ENCODE results near the gene PKHD1. TPM values are rescaled to one million over a fixed set of nuclear protein-coding genes. Genes with fewer than 3 reads are reported as not detected.

PKHD1 gene
- total RNA-seq, 1 donor from 2014 or later = 0.02 TPM

- Mint-ChIP-seq H3K9me3 (no peaks in the 10 kb centered on the region), H3K27ac (no peak overlapping the region), H3K27me3 (ENCODE audit: low read depth) (no peaks in the 10 kb centered on the region), H3K4me3 (no peak overlapping the region), H3K4me1 (peaks cover 2% of the 10 kb centered on the region), H3K36me3 (no peaks in the 10 kb centered on the region)
- no peak for TF ChIP-seq CTCF (IDR thresholded peaks at IDR 0.05; ENCODE audit: unreplicated experiment)
- DNase-seq (ENCODE audit: low spot score in 2 of 2, unreplicated experiment in 2 of 2) = no peak
Measured at GRCh38 chr6:51839726-51840374, 247.6 kb downstream of the PKHD1 start.

GRCh38 chr6:51830666-51831065 is 256.7 kb downstream of the PKHD1 start:
- no peak overlapping the region for H3K27ac Mint-ChIP-seq
- H3K36me3 Mint-ChIP-seq = no peaks in the 10 kb centered on the region
- H3K4me1 Mint-ChIP-seq = no peaks in the 10 kb centered on the region
- H3K4me3 Mint-ChIP-seq = no peak overlapping the region
- peaks cover 1% of the 10 kb centered on the region for H3K27me3 Mint-ChIP-seq (ENCODE audit: low read depth)
- no peaks in the 10 kb centered on the region for H3K9me3 Mint-ChIP-seq
- DNase-seq (ENCODE audit: low spot score in 2 of 2, unreplicated experiment in 2 of 2) = no peak
- no peak for TF ChIP-seq CTCF (IDR thresholded peaks at IDR 0.05; ENCODE audit: unreplicated experiment)

GRCh38 chr6:51827580-51827979 is 259.8 kb downstream of the PKHD1 start:
- DNase-seq (ENCODE audit: low spot score in 2 of 2, unreplicated experiment in 2 of 2) = no peak
- no peak overlapping the region for H3K4me3 Mint-ChIP-seq
- no peaks in the 10 kb centered on the region for H3K9me3 Mint-ChIP-seq
- no peaks in the 10 kb centered on the region for H3K27me3 Mint-ChIP-seq (ENCODE audit: low read depth)
- H3K36me3 Mint-ChIP-seq = no peaks in the 10 kb centered on the region
- H3K27ac Mint-ChIP-seq = no peak overlapping the region
- no peaks in the 10 kb centered on the region for H3K4me1 Mint-ChIP-seq
- TF ChIP-seq CTCF (IDR thresholded peaks at IDR 0.05; ENCODE audit: unreplicated experiment) = no peak

- Mint-ChIP-seq H3K9me3 (no peaks in the 10 kb centered on the region), H3K4me1 (no peaks in the 10 kb centered on the region), H3K36me3 (no peaks in the 10 kb centered on the region), H3K27ac (no peak overlapping the region), H3K27me3 (ENCODE audit: low read depth) (no peaks in the 10 kb centered on the region), H3K4me3 (no peak overlapping the region)
- no peak for TF ChIP-seq CTCF (IDR thresholded peaks at IDR 0.05; ENCODE audit: unreplicated experiment)
- DNase-seq (ENCODE audit: low spot score in 2 of 2, unreplicated experiment in 2 of 2) = no peak
Measured at GRCh38 chr6:51824940-51825339, 262.5 kb downstream of the PKHD1 start.

GRCh38 chr6:51820555-51820954 is 266.9 kb downstream of the PKHD1 start:
- Mint-ChIP-seq H3K9me3 (no peaks in the 10 kb centered on the region), H3K4me1 (peaks cover 5% of the 10 kb centered on the region), H3K4me3 (no peak overlapping the region), H3K36me3 (no peaks in the 10 kb centered on the region), H3K27ac (no peak overlapping the region), H3K27me3 (ENCODE audit: low read depth) (no peaks in the 10 kb centered on the region)
- no peak for TF ChIP-seq CTCF (IDR thresholded peaks at IDR 0.05; ENCODE audit: unreplicated experiment)
- no peak for DNase-seq (ENCODE audit: low spot score in 2 of 2, unreplicated experiment in 2 of 2)
